Epidermal melanocyte (primary cell): ENCODE measurements around the gene XYLB.
"Not testable (repeated sequence)": the region's sequence is repeated elsewhere in the genome, so short reads cannot be mapped to it uniquely, and the experiment has no call there.

ENCODE experiments used
- DNase-seq: peaks from one replicate; pipeline ENCODE4 v3.0.0; 2011; ENCODE audit warnings: low spot score; ENCODE audit not compliant: insufficient read length

XYLB gene

DNA sequence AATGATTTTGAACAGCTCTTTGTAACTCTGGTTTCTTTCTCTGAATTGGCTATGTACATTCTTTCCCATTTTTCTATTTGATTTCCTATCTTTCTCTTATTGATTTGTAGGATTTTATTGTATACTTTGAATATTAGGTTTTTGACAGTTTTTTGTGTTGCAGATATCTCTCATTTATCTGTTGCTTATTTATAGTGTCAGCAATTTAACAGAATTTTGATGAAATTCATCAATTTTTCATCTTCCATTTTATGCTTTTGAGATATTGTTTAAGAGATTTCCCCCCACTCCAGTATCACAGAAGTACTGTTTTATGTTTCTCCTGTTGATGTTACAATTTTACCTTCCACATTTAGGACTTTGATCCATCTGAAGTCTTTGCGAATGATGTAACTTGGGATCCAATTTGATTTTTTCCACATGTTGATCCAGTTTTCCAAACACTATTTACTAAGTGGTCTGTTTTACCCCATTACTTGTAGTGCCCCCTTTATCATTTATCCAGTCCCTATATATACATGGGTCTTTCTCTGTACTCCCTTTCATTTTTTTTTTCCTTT is 46.1 kb downstream of the XYLB start:
- DNase-seq: no peak

DNA sequence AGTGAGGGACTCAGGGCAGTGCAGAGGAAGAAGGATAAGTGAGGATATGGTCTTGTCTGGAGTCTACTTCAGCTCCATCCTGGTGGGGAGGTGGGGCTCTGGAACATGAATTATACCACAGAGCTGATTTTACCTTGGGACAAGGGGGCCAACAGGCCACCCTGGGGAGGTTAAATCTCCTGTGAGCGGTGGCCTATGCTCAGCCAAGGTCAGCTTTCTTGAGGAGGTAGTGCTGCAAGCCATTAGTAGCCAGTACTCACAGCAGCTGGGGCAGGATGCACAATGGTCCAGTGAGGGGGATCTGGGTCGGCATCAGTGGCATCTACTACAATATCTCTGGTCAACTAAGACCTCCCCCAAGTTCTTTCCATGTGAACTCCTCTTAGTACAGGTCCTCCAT is 49.7 kb downstream of the XYLB start:
- no peak for DNase-seq

GRCh38 chr3:38396861-38397260 is 50.3 kb downstream of the XYLB start:
- no peak for DNase-seq

DNA sequence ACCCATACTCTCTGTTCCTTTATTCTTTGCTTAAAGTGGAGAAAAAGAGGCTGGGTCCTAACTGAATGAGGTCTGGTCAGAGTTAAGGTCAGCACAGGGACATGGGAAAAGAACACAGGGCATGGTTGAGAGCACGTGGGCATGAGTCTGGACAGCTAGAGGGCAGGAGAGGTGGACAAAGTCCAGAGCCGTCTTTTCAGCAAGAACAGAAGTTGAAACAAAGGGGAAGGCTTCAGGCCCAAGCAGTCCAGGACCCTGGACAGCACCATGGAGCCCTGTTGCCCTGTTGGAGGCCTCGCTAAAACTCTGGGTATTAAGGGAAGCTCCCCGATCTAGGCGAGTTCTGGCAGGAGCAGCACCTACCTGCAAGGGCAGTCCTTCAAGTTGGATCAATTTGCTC is 50.7 kb downstream of the XYLB start:
- DNase-seq: no peak

GRCh38 chr3:38401246-38401962 is 54.8 kb downstream of the XYLB start:
- no peak for DNase-seq

DNA sequence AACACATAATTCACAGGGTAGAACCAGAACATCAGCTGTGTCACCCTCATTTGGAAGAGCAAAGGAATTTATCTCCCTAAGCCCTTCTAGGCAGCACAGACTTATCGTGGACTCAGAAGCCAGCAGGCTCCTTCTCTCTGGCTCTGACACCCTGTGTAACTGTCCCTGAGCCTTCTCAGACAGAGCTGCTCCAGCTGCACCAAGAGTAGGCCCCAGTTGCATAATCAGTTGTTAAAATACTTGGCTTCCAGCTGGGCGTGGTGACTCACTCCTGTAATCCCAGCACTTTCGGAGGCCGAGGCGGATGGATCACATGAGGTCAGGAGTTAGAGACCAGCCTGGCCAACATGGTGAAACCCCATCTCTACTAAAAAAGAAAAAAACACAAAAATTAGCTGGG is 57.7 kb downstream of the XYLB start:
- DNase-seq: no peak

DNA sequence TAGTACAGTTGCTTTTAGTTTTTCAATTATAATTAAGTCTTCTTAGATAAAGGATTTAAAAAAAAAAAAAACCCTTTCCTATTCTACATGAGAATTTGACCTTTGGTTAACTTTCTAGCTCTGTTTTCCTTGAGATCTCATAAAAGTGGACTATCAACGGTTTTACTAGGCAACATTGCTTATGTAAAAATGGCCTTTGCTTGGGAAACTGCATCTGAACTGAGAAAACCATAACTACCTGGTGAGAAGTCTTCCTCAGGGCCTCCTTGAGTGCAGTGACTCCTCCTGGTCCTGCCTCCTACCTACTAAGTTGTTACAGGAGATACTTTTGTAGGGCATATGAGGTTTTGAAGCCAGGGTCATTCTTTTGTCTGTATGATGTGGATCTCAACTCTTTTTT is 65.0 kb downstream of the XYLB start:
- DNase-seq: no peak

DNA sequence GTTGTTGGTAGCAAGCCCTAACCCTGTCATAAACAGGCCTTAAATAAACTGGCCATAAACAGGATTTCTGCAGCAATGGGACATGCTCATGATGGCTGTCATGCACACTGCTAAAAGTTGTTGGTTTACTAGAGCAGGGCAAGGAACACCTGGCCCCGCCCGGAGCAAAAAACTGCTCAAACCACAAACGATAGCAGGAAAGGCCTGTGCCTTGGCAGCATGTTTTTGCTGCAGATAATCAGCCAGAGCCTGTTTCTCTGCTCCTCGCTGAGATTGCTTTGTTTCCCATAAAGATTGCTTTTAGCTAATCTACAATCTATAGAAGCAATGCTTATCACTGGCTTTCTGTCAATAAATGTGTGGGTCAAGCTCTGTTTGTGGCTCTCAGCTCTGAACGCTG is 74.2 kb downstream of the XYLB start:
- not testable (repeated sequence) for DNase-seq

DNA sequence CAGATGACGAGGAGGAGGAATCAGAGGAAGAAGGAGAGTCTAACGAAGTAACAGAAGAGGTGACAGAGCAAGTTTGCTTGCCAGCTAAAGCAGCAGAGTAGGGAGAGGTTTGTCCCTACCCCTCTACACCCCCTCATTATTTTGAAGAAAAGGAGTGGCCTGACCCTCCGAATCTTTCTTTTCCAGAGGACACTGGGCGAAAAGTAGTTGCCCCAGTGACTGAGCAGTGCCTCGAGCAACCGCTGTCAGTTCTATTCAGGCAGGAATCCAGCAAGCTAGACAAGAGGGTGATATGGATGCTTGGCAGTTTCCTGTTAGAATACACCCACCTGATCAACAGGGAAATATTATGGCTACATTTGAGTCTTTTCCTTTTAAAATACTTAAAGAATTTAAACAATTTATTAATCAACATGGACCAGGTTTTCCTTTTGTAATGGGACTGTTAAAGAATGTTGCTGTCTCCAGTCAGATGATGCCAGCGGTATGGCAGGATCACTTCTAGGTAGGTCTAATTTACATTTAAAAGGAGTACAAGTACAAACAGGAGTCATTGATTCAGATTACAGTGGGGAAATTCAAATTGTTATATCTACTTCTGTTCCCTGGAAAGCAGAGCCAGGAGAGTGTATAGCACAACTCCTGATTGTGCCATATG is 75.2 kb downstream of the XYLB start:
- no peak for DNase-seq

GRCh38 chr3:38426798-38427426 is 80.3 kb downstream of the XYLB start:
- DNase-seq: not testable (repeated sequence)

DNA sequence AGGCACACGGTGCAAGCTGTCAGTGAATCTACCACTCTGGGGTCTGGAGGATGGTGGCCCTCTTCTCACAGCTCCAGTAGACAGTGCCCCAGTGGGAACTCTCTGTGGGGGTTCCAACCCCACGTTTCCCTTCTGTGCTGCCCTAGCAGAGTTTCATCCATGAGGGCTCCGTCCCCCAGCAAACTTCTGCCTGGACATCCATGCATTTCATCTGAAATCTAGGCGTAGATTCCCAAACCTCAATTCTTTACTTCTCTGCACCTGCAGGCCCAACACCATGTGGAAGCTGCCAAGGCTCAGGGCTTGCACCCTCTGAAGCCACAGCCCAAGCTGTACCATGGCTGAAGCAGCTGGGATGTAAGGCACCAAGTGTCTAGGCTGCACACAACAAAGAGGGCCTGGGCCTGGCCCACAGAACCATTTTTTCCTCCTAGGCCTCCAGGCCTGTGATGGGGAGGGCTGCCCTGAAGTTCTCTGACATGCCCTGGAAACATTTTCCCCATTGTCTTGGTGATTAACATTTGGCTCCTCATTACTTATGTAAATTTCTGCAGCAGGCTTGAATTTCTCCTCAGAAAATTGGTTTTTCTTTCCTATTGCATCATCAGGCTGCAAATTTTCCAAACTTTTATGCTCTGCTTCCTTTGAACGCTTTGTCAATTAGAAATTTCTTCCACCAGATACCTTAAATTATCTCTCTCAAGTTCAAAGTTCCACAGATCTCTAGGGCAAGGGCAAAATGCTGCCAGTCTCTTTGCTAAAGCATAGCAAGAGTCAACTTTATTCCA is 86.5 kb downstream of the XYLB start:
- not testable (repeated sequence) for DNase-seq

DNA sequence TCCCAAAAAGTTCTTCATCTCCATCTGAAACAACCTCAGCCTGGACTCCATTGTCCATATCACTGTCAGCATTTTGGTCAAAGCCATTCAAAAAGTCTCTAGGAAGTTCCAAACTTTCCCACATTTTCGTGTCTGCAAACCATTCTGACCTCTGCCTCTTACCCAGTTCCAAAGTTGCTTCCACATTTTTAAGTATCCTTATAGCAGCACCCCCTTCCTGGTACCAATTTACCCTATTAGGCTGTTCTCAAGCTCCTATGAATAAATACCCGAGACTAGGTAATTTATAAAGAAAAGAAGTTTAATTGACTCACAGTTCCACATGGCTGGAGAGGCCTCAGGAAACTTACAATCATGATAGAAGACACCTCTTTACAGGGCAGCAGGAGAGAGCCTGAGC is 87.1 kb downstream of the XYLB start:
- not testable (repeated sequence) for DNase-seq

GRCh38 chr3:38438436-38439069 is 92.0 kb downstream of the XYLB start:
- not testable (repeated sequence) for DNase-seq

DNA sequence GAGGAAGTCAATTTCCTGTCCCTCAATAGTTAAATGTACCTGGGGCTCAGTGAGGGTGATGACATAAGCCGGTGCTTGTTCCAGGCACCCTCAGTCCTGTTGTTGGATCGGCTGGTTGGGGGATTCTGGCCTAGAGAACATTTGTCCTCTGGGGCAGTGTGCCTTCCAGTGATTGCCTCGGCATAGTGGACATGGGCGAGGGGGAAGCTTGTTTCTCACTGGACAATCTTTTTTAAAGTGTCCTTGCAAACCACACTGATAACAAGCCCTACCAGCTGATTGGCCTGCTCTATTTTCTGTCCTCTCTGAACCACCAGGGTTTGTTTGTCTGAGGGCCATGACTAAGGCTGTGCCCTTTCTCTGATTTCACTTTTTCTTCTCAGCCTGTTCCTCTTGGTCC is 96.6 kb downstream of the XYLB start:
- DNase-seq: not testable (repeated sequence)

GRCh38 chr3:38446085-38446686 is 99.6 kb downstream of the XYLB start:
- no peak for DNase-seq

DNA sequence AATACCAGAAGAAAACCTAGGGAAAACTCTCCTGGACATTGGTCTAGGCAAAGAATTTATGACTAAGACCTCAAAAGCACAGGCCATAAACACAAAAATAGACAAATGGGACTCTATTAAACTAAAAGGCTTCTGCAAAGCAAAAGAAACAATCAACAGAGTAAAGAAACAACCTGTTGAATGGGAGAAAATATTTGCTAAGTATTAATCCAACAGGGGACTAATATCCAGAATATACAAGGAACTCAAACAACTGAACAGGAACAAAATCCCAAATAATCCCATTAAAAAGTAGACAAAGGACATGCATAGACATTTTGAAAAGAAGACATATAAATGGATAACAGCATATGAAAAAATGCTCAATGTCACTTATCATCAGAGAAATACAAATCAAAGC is 100.2 kb downstream of the XYLB start:
- no peak for DNase-seq

- DNase-seq: no peak
These were observed 104.3 kb downstream of the XYLB start for GRCh38 chr3:38450853-38451252.

GRCh38 chr3:38453075-38453912 is 106.7 kb downstream of the XYLB start, which contains the start of gene ACVR2B:
Gene ACVR2B, plus strand, starts transcription at chr3:38453890. Its CDS starts 433 bp downstream, at chr3:38454323.
- DNase-seq: peak; percentile 93

DNA sequence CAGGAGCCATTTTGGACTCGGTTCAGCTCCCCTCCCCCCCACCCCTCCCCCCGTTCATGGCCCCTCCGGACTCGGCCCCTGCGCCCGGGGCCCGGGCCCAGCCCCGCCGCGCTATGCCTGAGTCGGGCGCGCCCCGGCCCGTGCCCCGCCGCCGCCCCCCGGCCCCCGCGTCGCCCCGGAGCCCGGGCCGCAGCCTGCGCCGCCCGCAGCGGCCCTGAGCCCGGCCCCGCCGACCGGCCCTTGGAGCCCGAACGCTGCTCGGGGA is 107.3 kb downstream of the XYLB start:
- no peak for DNase-seq
